IPS-20b (cell line): Measurements from ENCODE around the gene CENPO.

ENCODE experiments used
- H3K27ac ChIP-seq: one replicate; pipeline ENCODE4 v1.5.1; 2013; ENCODE audit warnings: low read length
- H3K27me3 ChIP-seq: 2 replicates; pipeline ENCODE4 v1.6.1; 2013; ENCODE audit warnings: mild to moderate bottlenecking, low read length, inconsistent platforms; ENCODE audit not compliant: insufficient read depth
- H3K36me3 ChIP-seq: 2 replicates; pipeline ENCODE4 v1.6.1; 2013; ENCODE audit warnings: low read depth, mild to moderate bottlenecking, inconsistent platforms, low read length, moderate library complexity; ENCODE audit not compliant: insufficient read depth
- H3K4me1 ChIP-seq: 2 replicates; pipeline ENCODE4 v1.6.1; 2013; ENCODE audit warnings: mild to moderate bottlenecking, control low read depth, inconsistent platforms, low read length, moderate library complexity; ENCODE audit not compliant: insufficient read depth
- H3K4me3 ChIP-seq: 2 replicates; pipeline ENCODE4 v1.5.1; 2013; ENCODE audit warnings: mild to moderate bottlenecking, low read length, inconsistent platforms
- H3K9ac ChIP-seq: 2 replicates; pipeline ENCODE4 v1.6.1; 2013; ENCODE audit warnings: low read depth, mild to moderate bottlenecking, inconsistent platforms, low read length, moderate library complexity
- H3K9me3 ChIP-seq: 2 replicates; pipeline ENCODE4 v1.6.1; 2013; ENCODE audit warnings: mild to moderate bottlenecking, low read depth, low read length, inconsistent platforms; ENCODE audit not compliant: insufficient read depth

The CENPO gene

GRCh38 chr2:24826773-24827145, 33.5 kb downstream of the CENPO start:
- Histone ChIP-seq H3K27ac (no peak overlapping the region), H3K9me3 (no peaks in the 10 kb centered on the region), H3K9ac (no peak overlapping the region), H3K36me3 (peaks cover 30% of the 10 kb centered on the region; the same call in 1 of the 2 replicates), H3K27me3 (no peaks in the 10 kb centered on the region), H3K4me3 (no peak overlapping the region), H3K4me1 (peaks cover 10% of the 10 kb centered on the region)

GRCh38 chr2:24827321-24828237, 34.4 kb downstream of the CENPO start:
- Histone ChIP-seq H3K36me3 (peaks cover 26% of the 10 kb centered on the region; the same call in 1 of the 2 replicates), H3K9me3 (no peaks in the 10 kb centered on the region), H3K4me3 (no peak overlapping the region), H3K27ac (no peak overlapping the region), H3K9ac (no peak overlapping the region), H3K27me3 (no peaks in the 10 kb centered on the region), H3K4me1 (peaks cover 9% of the 10 kb centered on the region)

- Histone ChIP-seq H3K4me1 (peaks cover 10% of the 10 kb centered on the region; the same call in 1 of the 2 replicates), H3K27ac (no peak overlapping the region), H3K9ac (no peak overlapping the region), H3K9me3 (no peaks in the 10 kb centered on the region), H3K4me3 (no peak overlapping the region), H3K27me3 (no peaks in the 10 kb centered on the region), H3K36me3 (peaks cover 17% of the 10 kb centered on the region; the same call in 1 of the 2 replicates)
Observed at GRCh38 chr2:24828238-24828996, 35.2 kb downstream of the CENPO start.

GRCh38 chr2:24830351-24830750, 37.1 kb downstream of the CENPO start:
- Histone ChIP-seq H3K4me3 (no peak overlapping the region), H3K4me1 (peaks cover 10% of the 10 kb centered on the region; the same call in 1 of the 2 replicates), H3K36me3 (peaks cover 10% of the 10 kb centered on the region), H3K9me3 (no peaks in the 10 kb centered on the region), H3K27ac (no peak overlapping the region), H3K9ac (no peak overlapping the region), H3K27me3 (no peaks in the 10 kb centered on the region)

GRCh38 chr2:24830786-24831185, 37.6 kb downstream of the CENPO start:
- H3K27ac ChIP-seq, result no peak overlapping the region
- no peaks in the 10 kb centered on the region for H3K9me3 ChIP-seq
- peaks cover 10% of the 10 kb centered on the region; the same call in 1 of the 2 replicates for H3K4me1 ChIP-seq
- no peaks in the 10 kb centered on the region for H3K27me3 ChIP-seq
- no peak overlapping the region for H3K4me3 ChIP-seq
- H3K9ac ChIP-seq, result no peak overlapping the region
- peaks cover 10% of the 10 kb centered on the region for H3K36me3 ChIP-seq

GRCh38 chr2:24831221-24832072, 38.2 kb downstream of the CENPO start:
- H3K4me1 ChIP-seq, result peaks cover 10% of the 10 kb centered on the region; the same call in 1 of the 2 replicates
- no peak overlapping the region for H3K27ac ChIP-seq
- H3K36me3 ChIP-seq, result peaks cover 10% of the 10 kb centered on the region
- H3K9ac ChIP-seq, result no peak overlapping the region
- H3K9me3 ChIP-seq, result no peaks in the 10 kb centered on the region
- H3K27me3 ChIP-seq, result no peaks in the 10 kb centered on the region
- no peak overlapping the region for H3K4me3 ChIP-seq

- peaks cover 10% of the 10 kb centered on the region; the same call in 1 of the 2 replicates for H3K4me1 ChIP-seq
- no peaks in the 10 kb centered on the region for H3K9me3 ChIP-seq
- H3K27ac ChIP-seq, result no peak overlapping the region
- H3K27me3 ChIP-seq, result no peaks in the 10 kb centered on the region
- H3K9ac ChIP-seq, result no peak overlapping the region
- H3K4me3 ChIP-seq, result no peak overlapping the region
- peaks cover 13% of the 10 kb centered on the region for H3K36me3 ChIP-seq
Observed at GRCh38 chr2:24832073-24832461, 38.8 kb downstream of the CENPO start.

- Histone ChIP-seq H3K27ac (no peak overlapping the region), H3K27me3 (no peaks in the 10 kb centered on the region), H3K4me1 (peaks cover 10% of the 10 kb centered on the region; the same call in 1 of the 2 replicates), H3K9me3 (no peaks in the 10 kb centered on the region), H3K4me3 (no peak overlapping the region), H3K36me3 (peaks cover 18% of the 10 kb centered on the region), H3K9ac (no peak overlapping the region)
Observed at GRCh38 chr2:24832521-24832920, 39.3 kb downstream of the CENPO start.

- Histone ChIP-seq H3K4me1 (peaks cover 10% of the 10 kb centered on the region; the same call in 1 of the 2 replicates), H3K4me3 (no peak overlapping the region), H3K36me3 (peaks cover 18% of the 10 kb centered on the region), H3K27me3 (no peaks in the 10 kb centered on the region), H3K9ac (no peak overlapping the region), H3K9me3 (no peaks in the 10 kb centered on the region), H3K27ac (no peak overlapping the region)
Observed at GRCh38 chr2:24832931-24833701, 39.9 kb downstream of the CENPO start.

- no peaks in the 10 kb centered on the region for H3K27me3 ChIP-seq
- no peak overlapping the region for H3K4me3 ChIP-seq
- H3K9ac ChIP-seq, result no peak overlapping the region
- H3K27ac ChIP-seq, result no peak overlapping the region
- H3K36me3 ChIP-seq, result peaks cover 18% of the 10 kb centered on the region
- H3K4me1 ChIP-seq, result peaks cover 10% of the 10 kb centered on the region; the same call in 1 of the 2 replicates
- no peaks in the 10 kb centered on the region for H3K9me3 ChIP-seq
Observed at GRCh38 chr2:24833821-24834732, 40.9 kb downstream of the CENPO start.
